Keratinocyte (primary cell): ENCODE measurements around the gene TRAPPC11. TPM values are rescaled to one million over a fixed set of nuclear protein-coding genes. Genes with fewer than 3 reads are reported as not detected.

ENCODE experiments used
- DNase-seq: peaks from one replicate; pipeline ENCODE4 v3.0.0-alpha.2; 2011; ENCODE audit warnings: low read depth, missing footprints, low spot score
- FAIRE-seq: peaks from 2 replicates; lab custom pipeline; 2011; peaks lifted over from hg19 to GRCh38; lab: Jason Lieb, UNC
- H2AFZ ChIP-seq: 2 replicates; pipeline ENCODE4 v1.6.0; 2012; ENCODE audit warnings: low read length, control low read depth, inconsistent platforms; ENCODE audit not compliant: control insufficient read depth
- H3K27ac ChIP-seq: 2 replicates; pipeline ENCODE4 v1.5.1; 2011; ENCODE audit warnings: low read length; ENCODE audit not compliant: control insufficient read depth, insufficient read depth
- H3K27me3 ChIP-seq: 3 replicates; pipeline ENCODE4 v1.6.0; 2011; ENCODE audit warnings: low read length; ENCODE audit not compliant: control insufficient read depth, insufficient read depth; ENCODE audit errors: extremely low read depth
- H3K36me3 ChIP-seq, 2 experiments: 2 replicates in 1 of 2; 3 replicates in 1 of 2; pipeline ENCODE4 v1.5.1; 2011; ENCODE audit warnings: low read length in 2 of 2, mild to moderate bottlenecking in 1 of 2; ENCODE audit not compliant: control insufficient read depth in 2 of 2, insufficient read depth in 2 of 2; ENCODE audit errors: extremely low read depth in 1 of 2
- H3K4me1 ChIP-seq: 3 replicates; pipeline ENCODE4 v1.5.1; 2011; ENCODE audit warnings: low read length; ENCODE audit not compliant: control insufficient read depth, insufficient read depth; ENCODE audit errors: extremely low read depth
- H3K4me2 ChIP-seq: 3 replicates; pipeline ENCODE4 v1.6.0; 2011; ENCODE audit warnings: low read depth, low read length; ENCODE audit not compliant: control insufficient read depth, insufficient read depth; ENCODE audit errors: extremely low read depth
- H3K4me3 ChIP-seq, 3 experiments: fragments of 200-600 bp in 1 of 3; sonication (generic) in 1 of 3; 2 replicates in 2 of 3; 3 replicates in 1 of 3; pipeline ENCODE4 v1.5.1; 2011 to 2016; ENCODE audit warnings: low read length in 3 of 3, mild to moderate bottlenecking in 3 of 3, control low read depth in 2 of 3, inconsistent platforms in 1 of 3, low read depth in 1 of 3, mixed read lengths in 1 of 3, mixed run types in 1 of 3, moderate library complexity in 1 of 3; ENCODE audit not compliant: control insufficient read depth in 2 of 3, insufficient read depth in 2 of 3; ENCODE audit errors: extremely low read depth in 1 of 3
- H3K79me2 ChIP-seq: 2 replicates; pipeline ENCODE4 v1.6.0; 2012; ENCODE audit warnings: low read length; ENCODE audit not compliant: control insufficient read depth, insufficient read depth
- H3K9ac ChIP-seq: 3 replicates; pipeline ENCODE4 v1.6.0; 2011; ENCODE audit warnings: low read length; ENCODE audit not compliant: control insufficient read depth, insufficient read depth; ENCODE audit errors: extremely low read depth
- H3K9me1 ChIP-seq: 3 replicates; pipeline ENCODE4 v1.6.0; 2011; ENCODE audit warnings: low read length; ENCODE audit not compliant: control insufficient read depth, insufficient read depth; ENCODE audit errors: extremely low read depth
- H3K9me3 ChIP-seq: 2 replicates; pipeline ENCODE4 v1.5.1; 2012; ENCODE audit warnings: low read depth, low read length; ENCODE audit not compliant: control insufficient read depth
- H4K20me1 ChIP-seq: 3 replicates; pipeline ENCODE4 v1.6.0; 2011; ENCODE audit warnings: low read length; ENCODE audit not compliant: control insufficient read depth, insufficient read depth; ENCODE audit errors: extremely low read depth
- EZH2 ChIP-seq: IDR thresholded peaks from one replicate; pipeline ENCODE4 v1.6.1; 2012; ENCODE audit warnings: inconsistent platforms, mild to moderate bottlenecking, low read length, moderate library complexity
- dilution Hi-C: fragments of 300-500 bp; cut with MboI; formaldehyde crosslinking; loops from one replicate; pipeline ENCODE4 v1.7.0; 2020; ENCODE audit warnings: low sequenced_read_pairs; ENCODE audit not compliant: extremely low pct_ligation_motif_present
- polyA plus RNA-seq, 5 experiments: library from polyadenylated mRNA; depleted of rRNA in 3 of 5; stranded (reverse) in 3 of 5; stranded (forward) in 1 of 5; unstranded in 1 of 5; fragments of >200 nt; gene quantifications; 1 replicate in 1 of 5; 2 replicates in 3 of 5; 3 replicates in 1 of 5; pipeline versions ENCODE4 v1.2.1 to v1.2.3, GENCODE V29; 2011 to 2012; ENCODE audit warnings: missing spikeins in 2 of 5, low read depth in 1 of 5, low replicate concordance in 1 of 5
- TF ChIP-seq, protein P1 (sequence below), 3 experiments: IDR thresholded peaks in 1 of 3; conservative IDR thresholded peaks in 1 of 3; optimal IDR thresholded peaks in 1 of 3; 2 replicates in 2 of 3; 3 replicates in 1 of 3; pipeline versions ENCODE3 to v1.5.1; 2011; ENCODE audit warnings: low read length in 3 of 3, mild to moderate bottlenecking in 3 of 3, moderate library complexity in 2 of 3, control low read depth in 1 of 3, inconsistent platforms in 1 of 3; ENCODE audit not compliant: insufficient read depth in 2 of 3; ENCODE audit errors: extremely low read depth in 1 of 3

TRAPPC11 gene
- polyA plus RNA-seq, 1 donor (not counting 4 experiments of a cell fraction or from before 2014, with no cell fraction given): 42.5 TPM

GRCh38 chr4:183635741-183636140, 23.4 kb upstream of the TRAPPC11 start:
- Histone ChIP-seq H3K27me3 (no peaks in the 10 kb centered on the region), H3K36me3 (peaks cover 0 to 2% of the 10 kb centered on the region in 2 experiments), H3K9me3 (no peaks in the 10 kb centered on the region), H3K4me3 (no peak overlapping the region), H2AFZ (no peak overlapping the region), H3K4me2 (no peak overlapping the region), H4K20me1 (no peaks in the 10 kb centered on the region), H3K9me1 (no peaks in the 10 kb centered on the region), H3K27ac (no peak overlapping the region), H3K4me1 (peaks cover 14% of the 10 kb centered on the region), H3K9ac (no peak overlapping the region), H3K79me2 (no peaks in the 10 kb centered on the region)
- TF ChIP-seq, protein P1, sequence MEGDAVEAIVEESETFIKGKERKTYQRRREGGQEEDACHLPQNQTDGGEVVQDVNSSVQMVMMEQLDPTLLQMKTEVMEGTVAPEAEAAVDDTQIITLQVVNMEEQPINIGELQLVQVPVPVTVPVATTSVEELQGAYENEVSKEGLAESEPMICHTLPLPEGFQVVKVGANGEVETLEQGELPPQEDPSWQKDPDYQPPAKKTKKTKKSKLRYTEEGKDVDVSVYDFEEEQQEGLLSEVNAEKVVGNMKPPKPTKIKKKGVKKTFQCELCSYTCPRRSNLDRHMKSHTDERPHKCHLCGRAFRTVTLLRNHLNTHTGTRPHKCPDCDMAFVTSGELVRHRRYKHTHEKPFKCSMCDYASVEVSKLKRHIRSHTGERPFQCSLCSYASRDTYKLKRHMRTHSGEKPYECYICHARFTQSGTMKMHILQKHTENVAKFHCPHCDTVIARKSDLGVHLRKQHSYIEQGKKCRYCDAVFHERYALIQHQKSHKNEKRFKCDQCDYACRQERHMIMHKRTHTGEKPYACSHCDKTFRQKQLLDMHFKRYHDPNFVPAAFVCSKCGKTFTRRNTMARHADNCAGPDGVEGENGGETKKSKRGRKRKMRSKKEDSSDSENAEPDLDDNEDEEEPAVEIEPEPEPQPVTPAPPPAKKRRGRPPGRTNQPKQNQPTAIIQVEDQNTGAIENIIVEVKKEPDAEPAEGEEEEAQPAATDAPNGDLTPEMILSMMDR (optimal IDR thresholded peaks at IDR 0.05 in 1 of 3, IDR thresholded peaks at IDR 0.05 in 1 of 3, conservative IDR thresholded peaks at IDR 0.05 in 1 of 3; ENCODE audit: extremely low read depth in 1 of 3, insufficient read depth in 2 of 3, low read length in 3 of 3): no peak
- no peak for TF ChIP-seq EZH2
- FAIRE-seq (no peak), DNase-seq (no peak)
- dilution Hi-C loops: no loop called here

GRCh38 chr4:183636503-183636902, 22.6 kb upstream of the TRAPPC11 start:
- peak; percentile 9 for FAIRE-seq
- no peak overlapping the region for H3K27ac ChIP-seq
- no peaks in the 10 kb centered on the region for H4K20me1 ChIP-seq
- no peaks in the 10 kb centered on the region for H3K9me1 ChIP-seq
- peak overlapping the region; percentile 30 for H2AFZ ChIP-seq
- no peaks in the 10 kb centered on the region for H3K27me3 ChIP-seq
- peaks cover 0 to 2% of the 10 kb centered on the region in 2 experiments for H3K36me3 ChIP-seq
- H3K9me3 ChIP-seq: no peaks in the 10 kb centered on the region
- no peak overlapping the region for H3K9ac ChIP-seq
- H3K4me3 ChIP-seq: peak overlapping the region in 1 of 3 experiments; percentile 32
- no peak for DNase-seq
- H3K4me2 ChIP-seq: peak overlapping the region; percentile 46
- dilution Hi-C loops: no loop called here
- H3K79me2 ChIP-seq: no peaks in the 10 kb centered on the region
- H3K4me1 ChIP-seq: peaks cover 14% of the 10 kb centered on the region
- no peak for TF ChIP-seq EZH2
- TF ChIP-seq, protein P1 (optimal IDR thresholded peaks at IDR 0.05 in 1 of 3, IDR thresholded peaks at IDR 0.05 in 1 of 3, conservative IDR thresholded peaks at IDR 0.05 in 1 of 3; ENCODE audit: extremely low read depth in 1 of 3, insufficient read depth in 2 of 3, low read length in 3 of 3): no peak
